Smooth muscle cell (in vitro differentiated cells): ENCODE data around the gene DOCK6. TPM values are rescaled to one million over a fixed set of nuclear protein-coding genes. Genes with fewer than 3 reads are reported as not detected.

ENCODE experiments used
- DNase-seq: peaks from one replicate; lab custom pipeline; 2025; ENCODE audit not compliant: unreplicated experiment; lab: John Stamatoyannopoulos, UW
- H2AFZ ChIP-seq: fragments of 200-600 bp; sonication (generic); 2 replicates; pipeline ENCODE4 v1.6.0; 2016; ENCODE audit warnings: antibody characterized with exemption, low read depth, mild to moderate bottlenecking
- H3F3A ChIP-seq: fragments of 200-600 bp; sonication (generic); 2 replicates; pipeline ENCODE4 v1.6.0; 2017; ENCODE audit warnings: antibody characterized with exemption, low read depth
- H3K27ac ChIP-seq: fragments of 200-600 bp; sonication (generic); 2 replicates; pipeline ENCODE4 v1.5.1; 2016; ENCODE audit warnings: low read depth, mild to moderate bottlenecking
- H3K27me3 ChIP-seq: fragments of 200-600 bp; sonication (generic); 2 replicates; pipeline ENCODE4 v1.6.1; 2016; ENCODE audit warnings: low read depth, mild to moderate bottlenecking
- H3K36me3 ChIP-seq: fragments of 200-600 bp; sonication (generic); 2 replicates; pipeline ENCODE4 v1.5.1; 2016; ENCODE audit warnings: low read depth
- H3K4me1 ChIP-seq: fragments of 200-600 bp; sonication (generic); 2 replicates; pipeline ENCODE4 v1.5.1; 2016; ENCODE audit warnings: low read depth
- H3K4me2 ChIP-seq: fragments of 200-600 bp; sonication (generic); 2 replicates; pipeline ENCODE4 v1.6.0; 2016; ENCODE audit warnings: mild to moderate bottlenecking
- H3K4me3 ChIP-seq: fragments of 200-600 bp; sonication (generic); 2 replicates; pipeline ENCODE4 v1.5.1; 2016; ENCODE audit warnings: mild to moderate bottlenecking
- H3K79me2 ChIP-seq: fragments of 200-600 bp; sonication (generic); 2 replicates; pipeline ENCODE4 v1.6.0; 2016; ENCODE audit warnings: low read depth, mild to moderate bottlenecking
- H3K9ac ChIP-seq: fragments of 200-600 bp; sonication (generic); 2 replicates; pipeline ENCODE4 v1.6.0; 2016; ENCODE audit warnings: low read depth
- H3K9me3 ChIP-seq: fragments of 200-600 bp; sonication (generic); replicated peaks from 2 replicates; pipeline ENCODE4 v1.5.1; 2016; ENCODE audit warnings: low read depth
- H4K20me1 ChIP-seq: fragments of 200-600 bp; sonication (generic); 2 replicates; pipeline ENCODE4 v1.6.0; 2016; ENCODE audit warnings: low read depth
- WGBS: methylation state at CpG from one replicate; pipeline ENCODE4 v1.1.7; 2016; ENCODE audit warnings: low lambda C conversion rate; 5-methylcytosine and 5-hydroxymethylcytosine counted together
- polyA plus RNA-seq: library from polyadenylated mRNA; unstranded; fragments of >200 nt; fragmentation: Nextera tagmentation; extraction: Ambion mirVana; gene quantifications from 2 replicates; pipeline ENCODE4 v1.2.1, GENCODE V29; 2016
- total RNA-seq: library from RNA; depleted of rRNA; stranded (reverse); fragments of >200 nt; gene quantifications from 2 replicates; pipeline ENCODE4 v1.2.3, GENCODE V29; 2014
- TF ChIP-seq, protein P1 (sequence below): fragments of 200-600 bp; sonication (generic); IDR thresholded peaks from 2 replicates; pipeline ENCODE4 v1.5.1; 2017; ENCODE audit warnings: borderline replicate concordance, mild to moderate bottlenecking, antibody characterized with exemption; ENCODE audit not compliant: insufficient read depth, poor library complexity, severe bottlenecking

DOCK6 gene
- total and polyA plus RNA-seq, 2 experiments from 2014 or later: 13.8 to 14.8 TPM

GRCh38 chr19:11171144-11171543, 91.2 kb downstream of the DOCK6 start:
- no peaks in the 10 kb centered on the region for H3K4me1 ChIP-seq
- whole genome bisulfite sequencing: 94% methylated on average over 5 of the region's 5 CpGs
- no peaks in the 10 kb centered on the region for H3K9me3 ChIP-seq
- H4K20me1 ChIP-seq: no peaks in the 10 kb centered on the region
- TF ChIP-seq, protein P1, sequence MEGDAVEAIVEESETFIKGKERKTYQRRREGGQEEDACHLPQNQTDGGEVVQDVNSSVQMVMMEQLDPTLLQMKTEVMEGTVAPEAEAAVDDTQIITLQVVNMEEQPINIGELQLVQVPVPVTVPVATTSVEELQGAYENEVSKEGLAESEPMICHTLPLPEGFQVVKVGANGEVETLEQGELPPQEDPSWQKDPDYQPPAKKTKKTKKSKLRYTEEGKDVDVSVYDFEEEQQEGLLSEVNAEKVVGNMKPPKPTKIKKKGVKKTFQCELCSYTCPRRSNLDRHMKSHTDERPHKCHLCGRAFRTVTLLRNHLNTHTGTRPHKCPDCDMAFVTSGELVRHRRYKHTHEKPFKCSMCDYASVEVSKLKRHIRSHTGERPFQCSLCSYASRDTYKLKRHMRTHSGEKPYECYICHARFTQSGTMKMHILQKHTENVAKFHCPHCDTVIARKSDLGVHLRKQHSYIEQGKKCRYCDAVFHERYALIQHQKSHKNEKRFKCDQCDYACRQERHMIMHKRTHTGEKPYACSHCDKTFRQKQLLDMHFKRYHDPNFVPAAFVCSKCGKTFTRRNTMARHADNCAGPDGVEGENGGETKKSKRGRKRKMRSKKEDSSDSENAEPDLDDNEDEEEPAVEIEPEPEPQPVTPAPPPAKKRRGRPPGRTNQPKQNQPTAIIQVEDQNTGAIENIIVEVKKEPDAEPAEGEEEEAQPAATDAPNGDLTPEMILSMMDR: no peak
- no peaks in the 10 kb centered on the region for H3K27me3 ChIP-seq
- no peak overlapping the region for H2AFZ ChIP-seq
- no peak overlapping the region for H3K9ac ChIP-seq
- no peaks in the 10 kb centered on the region for H3K79me2 ChIP-seq
- H3K4me2 ChIP-seq: no peak overlapping the region
- H3K4me3 ChIP-seq: no peak overlapping the region
- no peak for DNase-seq
- no peak overlapping the region for H3K27ac ChIP-seq
- peaks cover 7% of the 10 kb centered on the region for H3K36me3 ChIP-seq
- no peaks in the 10 kb centered on the region for H3F3A ChIP-seq

DNA sequence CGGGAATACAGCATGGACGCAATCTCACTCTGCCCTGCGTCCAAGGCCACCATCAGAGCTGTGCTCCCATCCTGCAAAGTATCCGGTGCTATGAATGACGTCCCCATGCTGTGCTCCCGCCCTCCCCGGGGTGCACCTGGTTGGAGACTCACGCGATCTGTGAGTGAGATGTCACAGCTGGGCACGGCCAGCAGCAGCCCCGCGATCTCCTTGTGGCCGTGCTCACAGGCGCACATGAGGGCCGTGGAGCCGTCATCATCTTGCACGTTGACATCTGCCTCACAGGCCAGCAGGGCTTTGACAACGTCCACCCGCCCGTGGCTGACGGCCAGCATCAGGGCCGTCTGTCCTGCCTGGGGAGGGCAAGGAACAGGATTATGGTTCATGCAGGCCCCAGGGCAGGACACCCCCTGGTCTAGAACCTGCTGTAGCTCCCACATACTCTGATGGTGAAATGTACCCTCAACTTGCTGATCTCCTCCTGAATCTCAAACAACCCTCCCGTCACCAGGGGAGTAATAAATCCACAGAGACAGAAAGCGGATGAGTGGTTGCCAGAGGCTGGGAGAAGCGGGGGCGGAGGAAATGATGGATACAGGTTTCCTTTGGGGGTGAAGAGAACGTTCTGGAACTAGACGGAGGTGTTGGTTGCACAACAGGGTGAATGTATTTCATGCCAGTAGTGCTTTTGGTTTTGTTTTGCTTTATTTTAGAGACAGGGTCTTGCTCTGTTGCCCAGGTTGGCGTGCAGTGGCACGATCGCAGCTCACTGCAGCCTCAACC, 92.2 kb downstream of the DOCK6 start:
- Histone ChIP-seq H3K9ac (no peak overlapping the region), H3K9me3 (no peaks in the 10 kb centered on the region)

GRCh38 chr19:11168568-11168967, 93.8 kb downstream of the DOCK6 start:
- TF ChIP-seq, protein P1: no peak
- Histone ChIP-seq H3K9me3 (no peaks in the 10 kb centered on the region), H3K9ac (peak overlapping the region; percentile 50), H3F3A (peaks cover 4% of the 10 kb centered on the region), H3K27ac (peak overlapping the region; percentile 89), H3K27me3 (no peaks in the 10 kb centered on the region), H4K20me1 (no peaks in the 10 kb centered on the region), H2AFZ (no peak overlapping the region), H3K4me2 (no peak overlapping the region), H3K36me3 (peaks cover 8% of the 10 kb centered on the region), H3K4me1 (no peaks in the 10 kb centered on the region), H3K4me3 (no peak overlapping the region), H3K79me2 (no peaks in the 10 kb centered on the region)
- 47% methylated on average over 7 of the region's 7 CpGs for WGBS
- no peak for DNase-seq

More for the DNA sequence above, 92.2 kb downstream of the DOCK6 start:
- H2AFZ ChIP-seq: no peak overlapping the region
- no peak overlapping the region for H3K4me2 ChIP-seq
- WGBS: 94% methylated on average over 28 of the region's 31 CpGs
- peaks cover 4% of the 10 kb centered on the region for H3F3A ChIP-seq
- H3K27ac ChIP-seq: no peak overlapping the region
- no peaks in the 10 kb centered on the region for H4K20me1 ChIP-seq
- H3K79me2 ChIP-seq: no peaks in the 10 kb centered on the region
- TF ChIP-seq, protein P1: no peak
- H3K4me1 ChIP-seq: no peaks in the 10 kb centered on the region
- peaks cover 8% of the 10 kb centered on the region for H3K36me3 ChIP-seq
- no peak for DNase-seq
- no peaks in the 10 kb centered on the region for H3K27me3 ChIP-seq
- H3K4me3 ChIP-seq: no peak overlapping the region
